Left lung (tissue), 10 donors: Measurements from ENCODE around the gene KIAA1217. TPM values are rescaled to one million over a fixed set of nuclear protein-coding genes. Genes with fewer than 3 reads are reported as not detected.
A peak's percentile ranks its signal among the peaks of the same experiment; 100 is the strongest.

Experiments
- ATAC-seq: fragments of 200-7000 bp; cut with Tn5 transposase; one replicate; pipeline ENCODE4 v1.9.1; 2020; ENCODE audit warnings: moderate library complexity
- DNase-seq, 4 donors: peaks; one replicate each; pipeline ENCODE4 v3.0.0-alpha.2; 2013 to 2020
- H3K27ac ChIP-seq, 2 donors: fragments of 200-600 bp; sonication (generic) in 1 of 2; one replicate each; pipeline versions ENCODE4 v1.5.0 to v1.8.0; 2020 to 2021
- H3K27me3 ChIP-seq, 2 donors: fragments of 200-600 bp; sonication (generic) in 1 of 2; one replicate each; pipeline versions ENCODE4 v1.5.0 to v1.8.0; 2020 to 2021
- H3K36me3 ChIP-seq, 2 donors: fragments of 200-600 bp; sonication (generic) in 1 of 2; one replicate each; pipeline versions ENCODE4 v1.5.0 to v1.8.0; 2020 to 2021
- H3K4me1 ChIP-seq, 2 donors: fragments of 200-600 bp; one replicate each; pipeline ENCODE4 v1.8.0; 2021
- H3K4me3 ChIP-seq, 2 donors: fragments of 200-600 bp; sonication (generic) in 1 of 2; one replicate each; pipeline versions ENCODE4 v1.5.0 to v1.8.0; 2020 to 2021; ENCODE audit warnings: mild to moderate bottlenecking in 1 of 2
- H3K9me3 ChIP-seq, 2 donors: fragments of 200-600 bp; sonication (generic) in 1 of 2; one replicate each; pipeline versions ENCODE4 v1.5.0 to v1.8.0; 2020 to 2021
- intact Hi-C, 2 donors: fragments of 100-400 bp; cut with DNase I; formaldehyde crosslinking; loops; one replicate each; pipeline versions ENCODE4 v1.11.2 to v1.14.2; 2022
- polyA plus RNA-seq, 6 donors: library from polyadenylated mRNA; unstranded; fragments of 120-200 nt; gene quantifications; one replicate each; pipeline ENCODE4 v1.2.1, GENCODE V29; 2013; ENCODE audit not compliant: insufficient read length in 6 of 6
- total RNA-seq, 2 donors: library from RNA; stranded (reverse); fragmentation: NEBNext Ultra II Directional; extraction: Animal tissue kit (Norgen Biotek cat#: 25700); gene quantifications; one replicate each; pipeline ENCODE4 v1.2.1, GENCODE V29; 2021
- TF ChIP-seq, protein P1 (sequence below), 2 donors: fragments of 200-600 bp; sonication (generic) in 1 of 2; IDR thresholded peaks; one replicate each; pipeline versions ENCODE4 v1.5.0 to v1.8.0; 2021; ENCODE audit warnings: antibody characterized with exemption in 2 of 2
- donor health status: DM: no; HTN: yes; CAD: no.
- donor health status: DM: no; HTN: no; CAD: no.

Gene KIAA1217
- total and polyA plus RNA-seq, 8 donors = 28.3 to 69.1 (median 60.4) TPM

DNA sequence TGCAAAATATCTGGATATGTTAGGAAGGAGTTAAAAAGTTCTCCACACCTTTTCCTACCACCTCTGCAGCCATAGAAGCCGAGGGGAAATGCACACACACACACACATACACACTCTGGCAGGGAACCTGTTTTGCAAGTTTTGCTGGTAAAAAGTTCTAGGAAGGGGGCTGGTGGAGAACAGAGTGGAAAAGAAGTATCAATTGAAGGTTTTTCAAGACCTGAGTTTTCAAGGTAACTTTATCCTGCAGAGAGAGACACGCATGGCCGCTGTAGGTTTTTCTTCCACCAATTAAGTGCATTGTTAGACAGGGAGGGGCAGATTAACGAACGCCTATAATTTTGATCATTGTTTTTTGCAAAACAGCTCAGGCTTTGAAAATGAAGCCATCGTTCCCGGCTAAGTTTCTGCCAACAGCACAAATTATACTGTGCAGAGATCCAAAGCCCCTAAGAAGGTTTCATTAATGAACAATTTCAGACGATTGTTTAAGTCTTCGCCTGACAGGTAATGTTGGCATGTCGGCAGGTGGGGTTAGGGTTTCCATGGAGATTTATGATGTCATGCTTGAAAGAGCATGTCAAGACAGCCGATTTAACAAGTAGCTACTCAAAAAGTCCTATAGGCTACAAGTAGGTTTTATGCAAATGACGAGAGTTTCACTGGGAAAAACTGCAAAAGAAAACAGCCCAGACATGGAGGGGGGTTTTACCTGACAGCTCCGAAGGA is 29.7 kb downstream of the KIAA1217 start:
- no peaks in the 10 kb centered on the region for H3K9me3 ChIP-seq
- peaks cover 0 to 15% of the 10 kb centered on the region in 2 donors for H3K4me1 ChIP-seq
- H3K4me3 ChIP-seq = peak overlapping the region in 1 of 2 donors; percentile 22
- H3K36me3 ChIP-seq = no peaks in the 10 kb centered on the region
- ATAC-seq (peak; percentile 77), DNase-seq (peak in 1 of 4 donors; percentile 77)
- intact Hi-C loops = no loop called here
- H3K27ac ChIP-seq = peak overlapping the region; percentile 67 to 73
- TF ChIP-seq, protein P1, sequence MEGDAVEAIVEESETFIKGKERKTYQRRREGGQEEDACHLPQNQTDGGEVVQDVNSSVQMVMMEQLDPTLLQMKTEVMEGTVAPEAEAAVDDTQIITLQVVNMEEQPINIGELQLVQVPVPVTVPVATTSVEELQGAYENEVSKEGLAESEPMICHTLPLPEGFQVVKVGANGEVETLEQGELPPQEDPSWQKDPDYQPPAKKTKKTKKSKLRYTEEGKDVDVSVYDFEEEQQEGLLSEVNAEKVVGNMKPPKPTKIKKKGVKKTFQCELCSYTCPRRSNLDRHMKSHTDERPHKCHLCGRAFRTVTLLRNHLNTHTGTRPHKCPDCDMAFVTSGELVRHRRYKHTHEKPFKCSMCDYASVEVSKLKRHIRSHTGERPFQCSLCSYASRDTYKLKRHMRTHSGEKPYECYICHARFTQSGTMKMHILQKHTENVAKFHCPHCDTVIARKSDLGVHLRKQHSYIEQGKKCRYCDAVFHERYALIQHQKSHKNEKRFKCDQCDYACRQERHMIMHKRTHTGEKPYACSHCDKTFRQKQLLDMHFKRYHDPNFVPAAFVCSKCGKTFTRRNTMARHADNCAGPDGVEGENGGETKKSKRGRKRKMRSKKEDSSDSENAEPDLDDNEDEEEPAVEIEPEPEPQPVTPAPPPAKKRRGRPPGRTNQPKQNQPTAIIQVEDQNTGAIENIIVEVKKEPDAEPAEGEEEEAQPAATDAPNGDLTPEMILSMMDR (IDR thresholded peaks at IDR 0.05) = no peak
- H3K27me3 ChIP-seq = no peaks in the 10 kb centered on the region

DNA sequence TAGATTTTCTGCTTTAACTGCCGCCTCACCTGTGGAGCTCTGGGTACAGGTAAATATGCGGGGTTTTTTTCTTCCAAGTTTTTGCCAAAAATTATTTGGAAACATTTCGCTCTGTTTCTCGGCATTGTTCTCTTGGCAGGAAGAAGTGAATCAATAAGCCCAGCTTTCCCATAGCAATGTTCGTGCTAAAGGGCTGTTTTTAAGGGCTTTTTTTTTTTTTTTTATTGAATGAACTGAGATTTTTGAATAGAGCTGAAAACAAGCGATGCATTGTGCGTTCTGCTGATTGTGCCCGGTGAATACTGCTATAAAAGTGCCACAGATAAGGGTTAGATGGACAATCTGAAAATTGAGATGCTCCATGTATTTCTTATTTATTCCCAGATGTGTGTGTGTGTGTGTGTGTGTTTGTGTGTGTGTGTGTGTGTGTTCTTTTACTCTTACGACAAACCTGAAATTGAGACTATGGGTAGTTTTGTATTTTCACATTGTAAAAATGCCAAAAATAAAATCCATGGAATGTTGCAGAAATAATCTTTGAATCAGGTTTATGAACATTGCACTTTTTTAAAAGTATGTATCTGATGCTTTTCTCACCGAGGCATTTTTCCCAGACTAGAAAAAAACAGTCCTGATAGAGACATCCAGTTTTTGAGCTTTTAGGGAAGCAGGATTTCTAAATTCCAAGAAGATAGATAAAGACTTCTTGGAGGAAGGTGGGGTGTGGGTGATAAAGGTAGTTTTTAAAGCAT is 30.5 kb downstream of the KIAA1217 start:
- peak; percentile 11 for ATAC-seq
- Histone ChIP-seq H3K36me3 (no peaks in the 10 kb centered on the region), H3K4me1 (peaks cover 0 to 15% of the 10 kb centered on the region in 2 donors), H3K27ac (peak overlapping the region; percentile 67 to 73), H3K4me3 (peak overlapping the region in 1 of 2 donors; percentile 22), H3K27me3 (no peaks in the 10 kb centered on the region), H3K9me3 (no peaks in the 10 kb centered on the region)
- TF ChIP-seq, protein P1 (IDR thresholded peaks at IDR 0.05) = no peak
- DNase-seq = no peak
- intact Hi-C loops = no loop called here

DNA sequence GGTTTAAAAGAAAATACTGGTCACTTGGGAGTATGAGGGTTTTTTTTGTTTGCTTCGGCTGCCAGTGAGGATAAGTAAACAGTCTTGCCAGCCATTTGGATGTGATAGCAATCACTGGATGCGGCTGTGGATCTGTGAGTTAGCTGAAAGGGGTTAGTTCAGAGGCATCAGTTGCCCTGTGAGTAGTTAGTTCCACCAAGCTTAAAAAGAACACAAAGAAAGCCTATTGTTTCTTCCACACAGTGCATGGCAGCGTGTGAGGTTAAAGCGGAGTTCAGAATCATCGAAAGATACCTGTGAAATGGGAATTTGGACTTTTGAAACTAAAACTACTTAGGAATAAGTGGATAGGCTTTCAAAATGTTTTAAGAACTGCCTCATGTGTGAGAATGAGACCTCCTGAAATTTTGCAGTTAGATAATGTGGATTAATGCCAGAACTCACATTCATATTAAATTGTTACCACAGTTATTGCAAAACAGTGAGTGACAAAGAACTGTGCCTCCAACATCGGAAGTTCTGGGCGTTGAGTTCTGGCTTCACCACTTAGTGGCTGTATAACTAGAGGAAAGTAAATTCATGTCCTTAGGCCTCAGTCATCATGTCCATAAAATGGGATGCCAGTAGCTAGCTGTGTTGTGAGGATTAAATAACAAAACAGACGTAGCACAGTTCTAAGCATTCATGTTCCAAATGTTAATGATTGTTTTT is 31.3 kb downstream of the KIAA1217 start:
- Histone ChIP-seq H3K36me3 (no peaks in the 10 kb centered on the region), H3K27ac (peak overlapping the region; percentile 14 to 41), H3K4me3 (peak overlapping the region in 1 of 2 donors; percentile 6), H3K27me3 (no peaks in the 10 kb centered on the region), H3K9me3 (no peaks in the 10 kb centered on the region), H3K4me1 (peaks cover 0 to 15% of the 10 kb centered on the region in 2 donors)
- intact Hi-C loops = no loop called here
- TF ChIP-seq, protein P1 (IDR thresholded peaks at IDR 0.05) = no peak
- ATAC-seq (peak; percentile 36), DNase-seq (peak in 1 of 4 donors; percentile 13)

DNA sequence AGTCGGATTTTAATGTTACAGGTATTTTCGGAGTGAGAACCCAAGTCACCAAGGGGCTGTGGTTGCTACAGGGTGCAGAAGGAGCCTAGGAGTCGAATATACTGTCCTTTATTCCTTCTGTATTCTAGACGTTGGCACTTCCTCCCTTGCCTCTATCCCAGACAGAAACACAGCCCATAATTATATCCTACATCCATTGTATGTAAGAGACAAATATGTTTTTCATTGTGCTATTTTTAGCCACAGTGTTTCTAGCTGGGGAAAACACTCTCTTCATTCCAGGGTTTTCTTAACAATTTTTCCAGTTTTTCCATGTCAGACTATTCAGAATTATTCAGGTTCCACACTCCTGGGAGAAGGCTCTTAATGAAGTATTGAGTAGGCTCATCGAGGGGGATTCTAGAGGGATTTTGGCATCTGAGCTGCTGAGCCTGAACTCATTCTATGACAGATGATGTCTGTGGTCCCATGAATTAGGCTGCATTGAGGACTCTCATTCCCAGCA is 32.6 kb downstream of the KIAA1217 start:
- Histone ChIP-seq H3K27me3 (no peaks in the 10 kb centered on the region), H3K9me3 (no peaks in the 10 kb centered on the region), H3K4me3 (no peak overlapping the region), H3K4me1 (peaks cover 0 to 15% of the 10 kb centered on the region in 2 donors), H3K27ac (no peak overlapping the region), H3K36me3 (no peaks in the 10 kb centered on the region)
- intact Hi-C loops = no loop called here
- DNase-seq (no peak), ATAC-seq (no peak)
- TF ChIP-seq, protein P1 (IDR thresholded peaks at IDR 0.05) = no peak
